GM13977 (cell line): Measurements from ENCODE around the gene DNAJC24.

ENCODE experiments used
- DNase-seq: peaks from one replicate; pipeline ENCODE4 v3.0.0; 2012; ENCODE audit warnings: low spot score
- CTCF ChIP-seq: IDR thresholded peaks from 2 replicates; pipeline ENCODE4 v1.5.1; 2012; ENCODE audit warnings: mild to moderate bottlenecking, control low read depth; ENCODE audit not compliant: insufficient read depth; ENCODE audit errors: extremely low read depth, missing control alignments
- in situ Hi-C: fragments of 300-500 bp; cut with MboI; formaldehyde crosslinking; loops from one replicate; pipeline ENCODE4 v1.12.0; 2022; ENCODE audit warnings: low sequenced_read_pairs, low pct_unique_long_range_greater_than_20kb, mixed read lengths, inconsistent platforms; ENCODE audit not compliant: unreplicated experiment

Gene DNAJC24

GRCh38 chr11:31455177-31455576 is 85.5 kb downstream of the DNAJC24 start:
- DNase-seq: no peak
- TF ChIP-seq CTCF: no peak
- in situ Hi-C loops: no loop called here

GRCh38 chr11:31464436-31464835 is 94.8 kb downstream of the DNAJC24 start:
- DNase-seq: no peak
- no peak for TF ChIP-seq CTCF
- in situ Hi-C loops: no loop called here

GRCh38 chr11:31474083-31474482 is 104.4 kb downstream of the DNAJC24 start:
- no peak for DNase-seq
- TF ChIP-seq CTCF: no peak
- in situ Hi-C loops: no loop called here

GRCh38 chr11:31477528-31478222 is 108.0 kb downstream of the DNAJC24 start:
- no peak for TF ChIP-seq CTCF
- in situ Hi-C loops: loop anchor here (25.0 kb wide), 1 partner anchor 310 kb away; no protein-coding TSS in a partner anchor

GRCh38 chr11:31478223-31478590 is 108.5 kb downstream of the DNAJC24 start:
- DNase-seq: no peak
- TF ChIP-seq CTCF: no peak
- in situ Hi-C loops: loop anchor here (25.0 kb wide), 1 partner anchor 309 kb away; no protein-coding TSS in a partner anchor

More at GRCh38 chr11:31477528-31478222, 108.0 kb downstream of the DNAJC24 start:
- no peak for DNase-seq

- no peak for DNase-seq
- TF ChIP-seq CTCF: no peak
- in situ Hi-C loops: loop anchor here (25.0 kb wide), 1 partner anchor 308 kb away; no protein-coding TSS in a partner anchor
These were observed 109.4 kb downstream of the DNAJC24 start for GRCh38 chr11:31479066-31479465.

GRCh38 chr11:31480930-31481329 is 111.3 kb downstream of the DNAJC24 start:
- DNase-seq: no peak
- no peak for TF ChIP-seq CTCF
- in situ Hi-C loops: loop anchor here (25.0 kb wide), 1 partner anchor 306 kb away; no protein-coding TSS in a partner anchor
